Measurements from ENCODE around the gene MPO. TPM values are rescaled to one million over a fixed set of nuclear protein-coding genes. Genes with fewer than 3 reads are reported as not detected.
A peak's percentile ranks its signal among the peaks of the same experiment; 100 is the strongest.

The MPO gene
- total RNA-seq, 4 donors from 2014 or later = 1.7 TPM; not detected in 3

- TF ChIP-seq POLR2A (IDR thresholded peaks at IDR 0.05) (no peak), CTCF (IDR thresholded peaks at IDR 0.05) (no peak)
- DNase-seq = no peak
- Histone ChIP-seq H3K9me3 (no peaks in the 10 kb centered on the region), H3K4me1 (peaks cover 0 to 6% (median 0%) of the 10 kb centered on the region in 4 donors), H3K27ac (no peak overlapping the region), H3K4me3 (no peak overlapping the region), H3K27me3 (no peaks in the 10 kb centered on the region), H3K36me3 (no peaks in the 10 kb centered on the region)
These were observed 46.2 kb downstream of the MPO start for GRCh38 chr17:58234512-58234911.

- no peak for DNase-seq
- H3K4me3 ChIP-seq = no peak overlapping the region
- H3K4me1 ChIP-seq = peaks cover 0 to 6% (median 0%) of the 10 kb centered on the region in 4 donors
- H3K27me3 ChIP-seq = no peaks in the 10 kb centered on the region
- H3K9me3 ChIP-seq = no peaks in the 10 kb centered on the region
- H3K27ac ChIP-seq = peak overlapping the region in 2 of 4 donors; percentile 47 to 51
- no peaks in the 10 kb centered on the region for H3K36me3 ChIP-seq
- TF ChIP-seq POLR2A (IDR thresholded peaks at IDR 0.05) = no peak
These were observed 47.2 kb downstream of the MPO start for GRCh38 chr17:58233543-58233942.

GRCh38 chr17:58232707-58233156 lies 48.0 kb downstream of the MPO start:
- H3K4me3 ChIP-seq = no peak overlapping the region
- H3K27ac ChIP-seq = peak overlapping the region in 2 of 4 donors; percentile 51 to 75
- H3K27me3 ChIP-seq = no peaks in the 10 kb centered on the region
- H3K4me1 ChIP-seq = peaks cover 0 to 6% (median 0%) of the 10 kb centered on the region in 4 donors
- H3K36me3 ChIP-seq = no peaks in the 10 kb centered on the region
- no peak for TF ChIP-seq CTCF (IDR thresholded peaks at IDR 0.05)
- no peak for TF ChIP-seq POLR2A (IDR thresholded peaks at IDR 0.05)
- DNase-seq = peak in 1 of 3 donors; percentile 52
- no peaks in the 10 kb centered on the region for H3K9me3 ChIP-seq

- no peaks in the 10 kb centered on the region for H3K9me3 ChIP-seq
- TF ChIP-seq CTCF (IDR thresholded peaks at IDR 0.05) = no peak
- no peak for TF ChIP-seq POLR2A (IDR thresholded peaks at IDR 0.05)
- no peaks in the 10 kb centered on the region for H3K27me3 ChIP-seq
- peaks cover 0 to 6% (median 0%) of the 10 kb centered on the region in 4 donors for H3K4me1 ChIP-seq
- DNase-seq = no peak
- H3K4me3 ChIP-seq = no peak overlapping the region
- no peaks in the 10 kb centered on the region for H3K36me3 ChIP-seq
- H3K27ac ChIP-seq = no peak overlapping the region
These were observed 49.1 kb downstream of the MPO start for GRCh38 chr17:58231641-58232040.

- DNase-seq = no peak
- TF ChIP-seq POLR2A (IDR thresholded peaks at IDR 0.05) = no peak
- TF ChIP-seq CTCF (IDR thresholded peaks at IDR 0.05) = no peak
- Histone ChIP-seq H3K4me1 (peaks cover 0 to 6% (median 0%) of the 10 kb centered on the region in 4 donors), H3K27me3 (no peaks in the 10 kb centered on the region), H3K4me3 (no peak overlapping the region), H3K36me3 (no peaks in the 10 kb centered on the region), H3K27ac (no peak overlapping the region), H3K9me3 (no peaks in the 10 kb centered on the region)
These were observed 50.9 kb downstream of the MPO start for GRCh38 chr17:58229881-58230280.

GRCh38 chr17:58229384-58229783 lies 51.4 kb downstream of the MPO start:
- no peak for DNase-seq
- no peak overlapping the region for H3K27ac ChIP-seq
- no peaks in the 10 kb centered on the region for H3K36me3 ChIP-seq
- no peak overlapping the region for H3K4me3 ChIP-seq
- peaks cover 0 to 6% (median 0%) of the 10 kb centered on the region in 4 donors for H3K4me1 ChIP-seq
- H3K27me3 ChIP-seq = no peaks in the 10 kb centered on the region
- TF ChIP-seq POLR2A (IDR thresholded peaks at IDR 0.05) (no peak), CTCF (IDR thresholded peaks at IDR 0.05) (no peak)
- no peaks in the 10 kb centered on the region for H3K9me3 ChIP-seq

Data from Peyer's patch (tissue), 4 donors.